HK-2 (cell line): Measurements from ENCODE around the gene PPFIA1.

Experiments
- DNase-seq: peaks from one replicate; pipeline ENCODE4 v3.0.0-alpha.2; 2018; ENCODE audit not compliant: unreplicated experiment

Gene PPFIA1

DNA sequence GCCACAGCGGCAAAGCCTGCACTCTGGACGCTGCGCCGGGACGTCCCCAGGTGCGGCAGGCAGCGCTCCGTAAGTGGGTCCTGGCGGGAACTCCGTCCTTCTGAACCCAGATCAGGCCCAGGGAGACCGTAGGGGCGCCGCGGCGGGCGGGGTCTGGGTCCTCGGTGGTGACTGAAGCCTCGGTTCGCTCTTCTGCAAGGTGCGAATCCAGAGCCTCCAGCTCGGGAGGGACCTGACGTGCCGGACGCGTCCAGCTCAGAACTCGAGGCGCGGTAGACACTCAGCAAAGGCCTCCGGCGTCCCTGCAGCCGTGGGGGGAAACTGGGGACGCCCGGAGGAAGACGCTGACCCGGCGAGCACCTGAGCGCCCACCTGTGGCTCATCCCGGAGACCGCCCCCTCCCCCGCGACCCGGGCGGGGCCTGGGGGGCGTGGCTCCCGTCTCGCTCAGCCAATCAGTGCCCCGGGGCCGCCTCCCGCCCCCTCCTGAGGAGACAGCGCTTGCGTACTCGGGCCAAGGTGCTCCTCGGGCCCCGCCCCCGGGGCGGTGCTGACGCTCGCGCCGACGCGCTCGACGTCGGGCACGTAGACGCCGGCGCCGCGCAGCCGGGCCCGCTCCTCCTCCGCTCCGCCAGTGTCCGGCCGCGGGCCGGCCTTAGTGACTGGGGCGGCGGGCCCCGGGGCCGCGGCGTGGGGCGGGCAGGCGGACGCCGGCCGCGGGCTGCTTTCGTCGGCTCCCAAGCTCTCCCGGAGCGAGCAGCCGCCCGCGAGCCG is at the start of gene PPFIA1:
Gene PPFIA1 (plus strand): TSS at position 587 of the 773 bp plus-strand sequence. CDS start 1,483 bp downstream, outside the sequence.
- DNase-seq, result peak; percentile 87

DNA sequence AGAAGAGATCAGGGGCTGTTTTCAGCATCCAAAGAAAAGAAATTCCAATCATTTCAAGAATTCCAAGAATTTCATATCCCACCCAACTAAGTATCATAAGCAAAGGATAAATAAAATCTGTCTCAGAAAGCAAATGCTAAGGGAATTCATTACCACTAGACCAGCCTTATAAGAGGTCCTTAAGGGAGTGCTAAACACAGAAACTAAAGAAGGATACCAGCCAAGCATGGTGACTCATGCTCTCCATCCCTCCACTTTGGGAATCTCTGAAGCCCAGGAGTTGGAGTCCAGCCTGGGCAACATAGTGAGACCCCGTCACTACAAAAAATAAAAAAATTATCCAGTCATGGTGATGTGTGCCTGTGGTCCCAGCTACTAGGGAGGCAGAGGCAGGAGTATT is 49.6 kb upstream of the PPFIA1 start:
- DNase-seq, result no peak

DNA sequence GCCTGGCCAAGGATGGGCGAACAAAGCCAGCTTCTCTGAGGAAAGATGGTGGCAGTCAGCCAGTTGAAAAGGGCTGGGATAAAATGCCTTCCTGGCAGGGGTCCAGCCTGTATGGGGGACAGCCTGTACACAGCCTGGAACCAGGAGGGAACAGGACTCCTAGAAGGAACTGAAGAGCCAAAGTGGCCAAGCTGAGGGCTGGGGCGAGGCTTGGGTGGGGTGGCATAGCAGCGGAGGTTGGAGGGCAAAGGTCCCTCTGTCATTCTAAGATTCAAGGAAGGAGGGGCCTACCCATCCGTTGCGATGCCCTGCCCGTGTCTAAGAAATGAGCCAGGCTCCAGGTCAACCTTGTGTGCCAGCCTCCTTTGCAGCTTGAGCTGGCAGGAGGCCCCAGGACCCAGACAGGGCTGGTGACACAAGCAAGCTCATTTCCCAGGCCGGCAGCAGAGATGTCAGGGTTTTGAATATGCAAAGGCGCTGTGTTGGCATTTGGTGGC is 44.8 kb upstream of the PPFIA1 start:
- no peak for DNase-seq

DNA sequence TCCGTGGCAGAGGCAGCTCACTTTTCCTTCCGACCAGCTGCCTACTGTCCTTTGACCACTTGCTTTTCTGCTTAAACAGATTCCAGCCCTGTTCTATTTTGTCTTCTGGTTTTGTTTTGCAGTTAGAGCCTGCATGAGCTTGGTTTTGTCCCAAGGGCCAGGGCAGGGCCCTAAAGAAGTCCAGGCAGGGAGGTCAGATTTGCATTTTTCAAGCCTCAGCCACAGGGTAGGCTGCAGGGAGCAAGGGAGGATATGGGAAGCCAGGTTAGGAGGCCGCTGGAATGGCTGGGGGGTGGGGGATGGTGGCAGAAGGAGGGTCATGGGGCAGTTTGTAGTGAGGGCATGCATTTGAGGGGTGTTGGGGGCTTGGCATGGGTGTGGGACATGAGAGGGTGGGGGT is 44.3 kb upstream of the PPFIA1 start:
- no peak for DNase-seq

DNA sequence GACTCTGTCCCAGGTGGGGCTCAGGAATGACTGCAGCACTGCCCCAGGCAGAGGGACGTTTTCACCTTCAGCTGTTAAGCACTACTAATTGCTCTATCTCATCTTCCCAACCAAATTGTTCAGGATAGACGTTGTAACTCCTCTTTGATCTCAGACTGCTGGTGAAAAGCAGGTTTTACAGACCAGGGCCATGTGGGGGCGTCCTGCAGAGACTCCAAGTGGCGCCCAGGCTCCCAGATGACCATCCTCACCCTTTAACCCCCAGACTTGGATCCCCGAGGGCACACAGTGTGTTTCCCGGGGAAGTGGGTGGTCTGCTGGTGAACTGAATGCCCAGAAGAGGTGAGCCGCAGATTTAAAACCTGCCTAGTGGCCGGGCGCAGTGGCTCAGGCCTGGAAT is 43.5 kb upstream of the PPFIA1 start:
- DNase-seq, result no peak

DNA sequence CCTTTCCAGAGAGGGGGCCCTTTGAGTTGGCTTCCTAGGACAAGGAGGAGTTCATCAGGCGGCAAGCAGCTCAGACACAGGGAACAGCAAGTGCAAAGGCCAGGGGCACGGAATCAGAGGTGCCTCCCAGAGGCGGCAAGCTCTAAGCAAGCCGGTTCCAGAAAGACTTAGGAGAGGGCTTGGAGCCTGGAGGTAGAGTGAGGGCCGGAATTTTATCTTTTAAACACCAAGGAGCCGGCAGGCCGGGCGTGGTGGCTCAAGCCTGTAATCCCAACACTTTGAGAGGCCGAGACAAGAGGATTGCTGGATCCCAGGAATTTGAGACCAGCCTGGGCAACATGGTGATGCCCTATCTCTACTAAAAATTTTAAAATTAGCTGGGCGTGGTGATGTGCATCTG is 40.8 kb upstream of the PPFIA1 start:
- no peak for DNase-seq

DNA sequence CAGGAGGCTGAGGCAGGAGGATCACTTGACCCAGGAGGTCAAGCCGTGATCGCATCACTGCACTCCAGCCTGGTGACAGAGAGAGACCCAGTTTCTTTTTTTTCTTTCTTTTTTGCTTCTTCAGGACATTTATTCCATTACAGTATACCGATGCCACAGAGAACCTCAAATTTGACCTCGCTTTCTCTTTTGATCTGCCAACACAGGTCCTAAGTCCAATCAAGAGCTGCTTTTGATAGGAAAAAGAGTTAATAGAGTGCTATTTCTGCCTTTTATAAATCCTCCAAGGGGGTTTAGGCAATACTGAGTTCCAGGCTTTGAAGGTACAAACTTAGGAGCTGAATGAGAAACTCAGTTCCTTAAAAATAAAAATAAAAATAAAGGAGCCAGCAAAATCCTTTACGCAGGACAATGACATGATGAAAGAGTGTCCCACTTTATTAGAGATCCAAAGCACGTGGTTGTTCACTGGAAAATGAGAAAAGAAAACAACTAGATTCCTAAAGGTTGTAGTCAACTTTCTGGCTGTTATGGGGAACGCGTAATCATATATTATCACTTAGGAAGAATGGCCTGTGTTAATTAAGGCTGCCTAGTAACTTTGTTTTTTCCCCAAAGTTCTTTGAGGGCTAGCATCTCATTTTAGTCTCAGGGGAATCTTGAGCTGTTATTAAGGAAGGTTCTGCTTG is 40.2 kb upstream of the PPFIA1 start:
- no peak for DNase-seq

DNA sequence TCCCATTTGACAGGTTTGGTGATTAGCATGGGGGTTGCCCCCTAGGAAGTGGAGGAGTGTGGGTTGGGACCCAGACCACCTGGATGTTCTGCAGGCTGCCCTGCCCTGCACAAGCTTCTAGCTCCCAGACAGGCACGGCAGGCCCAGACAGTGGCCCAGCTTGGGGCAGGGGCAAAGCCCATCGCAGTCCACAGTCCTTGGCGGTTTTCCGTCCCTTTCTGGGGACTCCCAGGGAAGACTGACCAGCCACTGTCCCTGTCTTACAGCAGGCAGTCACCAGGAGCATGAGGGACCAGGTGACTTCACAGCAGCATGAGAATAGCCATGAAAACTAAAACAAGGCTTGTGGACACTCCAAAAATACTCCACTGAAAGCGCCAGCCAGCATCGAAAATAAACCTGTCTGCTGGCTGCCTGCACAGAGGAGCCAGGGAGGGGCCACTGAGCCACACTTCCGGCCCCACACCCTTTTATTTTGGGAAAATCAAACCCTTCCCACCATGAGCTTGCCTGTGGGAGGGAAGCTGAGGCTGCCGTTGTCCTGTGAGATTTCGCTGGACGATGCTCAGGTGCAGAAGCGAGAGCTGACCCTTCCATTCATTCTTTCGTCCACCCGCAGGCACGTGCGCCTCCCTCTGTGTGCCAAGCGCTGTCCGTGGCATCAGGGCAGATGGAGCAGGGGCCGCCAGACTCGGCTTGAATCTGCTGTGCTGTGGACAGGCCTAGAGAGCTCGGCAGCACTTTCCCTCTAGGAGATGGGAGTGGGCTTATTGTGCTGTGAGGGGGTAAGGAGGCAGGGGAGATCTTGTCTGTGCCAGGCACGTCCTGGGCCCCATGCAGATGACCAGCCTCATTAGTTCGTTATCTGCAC is 39.4 kb upstream of the PPFIA1 start:
- no peak for DNase-seq

DNA sequence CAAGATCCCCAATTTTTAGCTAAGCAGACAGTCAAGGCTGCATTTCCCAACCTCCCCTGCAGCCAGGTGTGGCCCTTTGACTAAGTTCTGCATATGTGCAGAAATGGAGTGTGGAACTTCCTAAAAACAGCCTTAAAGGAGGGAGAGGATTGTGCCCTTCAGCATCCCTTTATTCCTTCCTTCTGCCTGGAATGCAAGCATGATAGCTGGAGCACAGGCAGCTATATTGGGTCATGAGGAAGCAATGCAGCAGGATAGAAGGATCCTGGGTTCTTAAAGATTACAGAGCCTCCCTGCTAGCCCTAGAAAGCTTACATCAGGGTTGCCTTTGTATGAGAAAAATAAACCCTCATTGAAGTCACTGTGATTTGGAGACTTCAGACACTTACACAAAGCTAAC is 37.5 kb upstream of the PPFIA1 start:
- no peak for DNase-seq

DNA sequence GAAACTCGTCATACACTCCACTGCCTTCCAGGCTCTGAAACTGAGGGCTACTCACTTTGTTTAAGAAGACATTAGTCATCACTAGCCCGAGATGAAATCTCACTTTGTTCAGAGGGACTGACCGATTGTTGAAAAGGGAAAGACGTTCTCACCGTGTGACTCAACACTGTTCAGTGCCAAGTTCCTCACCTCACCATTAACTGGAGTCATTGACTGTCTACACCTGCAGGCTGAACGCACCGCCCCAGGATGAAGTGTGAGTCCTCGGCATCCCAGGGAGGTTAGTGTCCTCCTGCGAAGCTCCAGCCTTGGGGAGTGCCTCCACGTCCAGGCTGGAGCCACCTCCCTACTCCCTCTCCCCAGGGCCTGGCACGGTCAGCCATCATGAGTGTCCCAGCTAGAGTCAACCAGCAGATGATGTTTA is 37.0 kb upstream of the PPFIA1 start:
- DNase-seq, result peak; percentile 63

DNA sequence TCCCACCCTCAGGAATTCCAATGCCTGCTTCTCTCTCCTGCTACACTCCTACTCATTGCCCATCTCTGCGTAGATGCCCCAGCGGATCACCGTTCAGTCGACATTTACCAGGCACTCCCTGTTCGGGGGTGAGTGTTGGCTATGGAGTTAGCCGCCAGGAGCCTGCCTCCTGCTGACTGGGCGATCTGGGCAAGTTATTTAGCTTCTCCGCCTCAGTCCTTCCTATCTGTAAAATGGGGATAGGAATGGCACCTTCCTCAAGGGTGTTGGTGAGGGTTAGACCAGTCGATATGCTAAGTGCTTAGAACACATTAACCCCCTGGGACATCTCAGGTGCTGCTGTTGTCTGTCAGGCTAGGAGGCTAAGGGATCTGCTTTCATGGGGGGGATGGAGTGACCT is 36.5 kb upstream of the PPFIA1 start:
- DNase-seq, result no peak

DNA sequence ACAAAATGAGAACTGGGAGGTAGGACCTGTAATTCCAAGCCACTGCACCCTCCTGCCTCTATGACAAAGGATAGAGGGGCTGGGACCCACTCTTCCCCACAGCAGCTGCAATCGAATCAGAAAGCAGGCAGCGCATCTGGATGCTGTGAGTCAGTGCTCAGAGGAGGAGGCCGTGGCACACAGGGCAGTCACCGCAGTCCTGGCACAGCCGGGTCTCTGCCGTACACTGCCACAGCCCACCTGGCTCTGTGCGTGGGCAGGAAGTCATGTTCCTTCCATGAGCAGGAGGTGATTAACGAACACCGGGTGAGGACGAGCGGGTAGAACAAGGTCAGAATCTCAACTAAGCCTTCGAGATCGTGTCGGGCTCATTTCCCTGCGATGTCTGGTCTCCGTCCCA is 30.2 kb upstream of the PPFIA1 start:
- DNase-seq, result no peak

DNA sequence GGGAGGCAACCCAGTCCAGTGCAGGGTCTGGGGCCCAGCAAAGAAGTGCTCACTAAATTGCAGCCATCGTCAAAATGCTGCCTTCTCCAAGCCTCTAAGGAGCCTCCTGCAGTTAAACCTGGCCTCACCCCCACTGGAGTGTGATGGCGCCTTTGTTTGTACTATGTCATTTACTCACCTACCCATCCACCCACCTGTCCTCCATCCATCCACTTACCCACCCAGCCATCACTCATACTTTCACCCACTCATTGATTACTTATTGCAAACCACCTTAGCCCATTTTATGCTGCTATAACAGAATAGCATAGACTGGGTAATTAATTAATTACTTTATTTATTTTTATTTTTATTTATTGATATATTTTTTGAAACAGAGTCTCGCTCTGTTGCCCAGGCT is 28.8 kb upstream of the PPFIA1 start:
- no peak for DNase-seq

DNA sequence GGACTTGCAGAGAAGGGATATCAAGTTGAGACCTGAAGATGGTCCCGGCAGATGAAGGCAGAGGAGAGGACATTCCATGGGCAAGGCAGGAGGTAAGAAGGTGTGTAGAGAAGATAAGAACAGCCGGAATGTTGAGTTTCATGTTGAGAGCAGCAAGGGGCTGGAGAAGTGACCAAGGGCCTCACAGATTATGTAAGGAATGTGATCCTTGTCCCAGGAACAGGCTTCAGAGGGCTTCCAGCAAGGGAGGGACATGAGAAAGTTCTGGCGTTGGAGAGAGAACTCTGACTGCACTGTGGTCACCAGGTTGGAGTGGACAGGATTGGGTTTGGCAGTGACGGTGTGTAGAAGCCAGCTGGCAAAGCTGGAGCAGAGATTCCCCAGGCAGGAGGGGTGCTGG is 27.6 kb upstream of the PPFIA1 start:
- no peak for DNase-seq

DNA sequence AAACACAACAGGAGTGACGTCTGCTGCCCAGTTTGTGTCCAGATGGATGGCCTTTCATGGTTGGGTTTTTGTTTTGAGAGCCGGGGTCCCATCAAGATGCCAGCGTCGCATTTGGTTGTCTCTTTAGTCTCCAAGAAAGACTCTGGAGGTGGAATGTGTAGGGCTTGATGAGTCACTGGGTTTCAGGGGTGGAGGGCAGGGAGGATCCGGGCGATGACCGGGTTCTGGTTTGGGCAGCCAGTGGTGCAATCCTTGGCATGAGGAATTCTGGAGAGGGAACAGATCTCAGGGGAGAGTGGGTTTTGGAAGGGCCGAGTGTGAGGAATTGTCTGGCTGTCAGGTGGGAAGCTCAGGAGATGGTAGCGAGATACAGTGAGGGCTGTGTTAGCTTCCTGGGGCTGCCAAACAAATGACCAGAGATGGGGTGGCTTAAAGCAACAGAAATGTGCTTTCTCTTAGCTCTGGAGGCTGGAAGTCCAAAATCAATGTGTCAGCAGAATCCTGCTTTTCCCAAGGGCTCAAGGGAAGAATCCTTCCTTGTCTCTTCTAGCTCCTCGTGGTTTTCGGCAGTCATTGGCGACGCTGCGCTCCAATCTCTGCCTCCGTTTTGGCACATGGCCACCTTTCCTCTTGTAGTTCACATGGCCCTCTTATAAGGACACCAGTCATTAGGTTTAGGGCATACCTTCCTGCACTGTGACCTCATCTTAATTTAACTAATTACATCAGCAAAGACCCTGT is 26.4 kb upstream of the PPFIA1 start:
- peak; percentile 21 for DNase-seq

DNA sequence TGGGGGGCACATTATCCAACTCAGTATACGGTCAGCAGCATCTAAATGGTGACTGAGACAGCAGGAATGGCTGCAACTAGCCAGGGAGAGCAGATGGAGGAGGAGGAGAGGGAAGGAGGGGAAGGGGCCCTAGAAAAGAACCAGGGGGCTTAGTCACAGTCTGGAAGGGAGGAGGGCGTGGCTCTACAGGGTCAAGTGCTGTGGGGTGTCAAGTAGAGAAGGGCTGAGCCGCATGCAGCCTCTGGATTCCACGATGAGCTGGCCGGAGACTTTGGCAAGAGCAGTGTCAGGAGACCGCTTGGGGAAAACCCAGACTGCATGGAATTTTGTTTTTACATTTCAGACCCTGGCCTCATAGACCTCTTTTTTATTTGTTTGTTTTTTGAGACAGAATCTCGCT is 25.8 kb upstream of the PPFIA1 start:
- peak; percentile 72 for DNase-seq

DNA sequence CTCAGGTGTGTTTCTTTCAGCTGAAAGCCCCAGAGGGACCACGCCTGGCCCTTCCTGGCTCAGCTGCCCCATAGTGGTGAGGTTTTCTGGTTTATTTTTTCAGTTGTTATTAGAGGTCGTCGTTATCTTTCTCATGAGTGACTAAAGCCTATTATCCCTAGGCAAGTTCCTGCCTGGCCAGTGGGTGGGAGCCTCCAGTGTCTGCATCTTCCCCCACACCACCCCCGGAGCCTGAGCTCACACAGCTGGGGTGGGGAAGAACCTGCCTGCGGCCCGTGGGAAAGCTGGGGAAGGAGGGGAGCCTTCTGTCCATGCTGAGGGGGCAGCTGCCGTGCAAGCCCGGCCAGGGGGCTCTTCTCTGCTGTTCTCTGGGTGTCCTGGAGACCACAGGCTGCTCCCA is 24.3 kb upstream of the PPFIA1 start:
- no peak for DNase-seq

DNA sequence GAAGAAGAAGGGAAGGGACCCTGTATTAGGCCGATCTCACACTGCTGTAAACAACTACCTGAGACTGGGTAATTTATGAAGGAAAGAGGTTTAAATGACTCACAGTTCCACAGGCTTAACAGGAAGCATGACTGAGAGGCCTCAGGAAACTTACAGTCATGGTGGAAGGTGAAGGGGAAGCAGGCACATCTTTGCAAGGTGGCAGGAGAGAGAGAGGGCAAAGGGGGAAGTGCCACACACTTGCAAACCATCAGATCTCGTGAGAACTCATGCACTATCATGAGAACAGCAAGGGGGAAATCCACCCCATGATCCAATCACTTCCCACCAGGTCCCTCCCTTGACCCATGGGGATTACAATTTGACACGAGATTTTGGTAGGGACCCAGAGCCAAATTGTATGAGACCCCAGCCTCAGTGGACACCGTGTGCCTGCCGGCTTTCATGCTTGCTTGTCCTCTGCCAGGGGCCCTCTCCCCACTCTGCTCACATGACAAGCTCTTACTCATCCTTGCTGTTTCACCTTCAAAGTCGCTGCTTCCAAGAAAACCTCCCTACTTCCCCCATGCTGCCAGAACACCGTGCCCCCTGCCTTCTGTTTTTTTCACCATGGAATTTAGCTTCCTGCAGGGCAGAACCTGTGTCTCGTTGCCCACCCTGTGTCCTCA is 23.3 kb upstream of the PPFIA1 start:
- no peak for DNase-seq

DNA sequence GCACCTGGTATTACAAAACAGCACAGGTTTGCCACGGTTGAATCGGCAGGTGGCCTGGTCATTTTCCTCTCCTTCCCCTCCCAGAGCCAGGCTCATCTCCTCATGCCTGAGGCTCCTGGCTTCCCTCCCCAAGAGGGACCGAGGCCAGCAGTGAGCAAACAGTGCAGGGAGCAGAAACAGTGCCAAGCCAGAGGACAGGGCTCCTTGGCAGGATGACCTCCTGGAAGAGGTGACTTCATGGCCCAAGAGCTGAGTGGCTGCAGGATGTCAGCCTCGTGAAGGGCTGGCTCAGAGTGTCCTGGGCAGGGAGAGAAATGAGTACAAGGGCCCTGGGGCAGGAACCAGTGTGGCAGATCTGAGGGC is 22.8 kb upstream of the PPFIA1 start:
- DNase-seq, result no peak

DNA sequence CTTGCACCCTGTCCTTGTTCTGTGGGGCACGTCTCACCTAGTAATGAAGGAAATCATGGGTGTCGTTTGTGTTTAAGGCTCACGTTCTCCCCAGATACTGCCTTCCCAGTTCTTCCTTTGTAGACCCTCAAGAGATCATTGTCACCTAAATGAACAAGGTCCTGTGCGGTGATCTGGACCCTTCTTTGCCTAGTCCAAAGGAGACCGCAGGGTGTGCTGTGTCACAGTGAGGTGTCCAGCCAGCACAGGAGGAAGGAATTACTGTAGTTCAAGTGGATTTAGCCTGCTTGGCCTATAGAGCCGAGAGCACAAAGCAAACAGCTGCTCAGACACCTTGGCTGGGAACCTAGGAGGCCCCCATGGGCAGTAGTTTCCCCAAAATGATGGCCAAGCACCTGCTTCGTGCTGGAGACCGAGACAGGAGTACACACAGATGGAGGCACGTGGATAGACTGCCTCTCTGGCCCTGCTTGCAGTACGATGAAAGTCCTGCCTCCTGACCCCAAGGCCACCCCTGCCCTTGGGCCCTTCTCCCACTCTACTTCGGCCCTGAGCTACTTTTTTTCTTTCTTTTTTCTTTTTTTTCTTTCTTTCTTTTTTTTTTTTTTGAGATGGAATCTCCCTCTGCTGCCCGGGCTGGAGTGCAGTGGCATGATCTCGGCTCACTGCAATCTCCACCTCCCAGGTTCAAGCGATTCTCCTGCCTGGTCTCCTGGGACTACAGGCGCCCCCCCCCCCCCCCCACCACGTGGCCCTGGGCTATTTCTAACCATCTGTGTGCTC is 19.4 kb upstream of the PPFIA1 start:
- no peak for DNase-seq
